HG02852 (cell line): ENCODE measurements around the gene MX1.

Experiments
- ATAC-seq: cut with Tn5 transposase; IDR thresholded peaks from one replicate; pipeline ENCODE4 v1.9.1; 2021; ENCODE audit warnings: mild to moderate bottlenecking, moderate library complexity; ENCODE audit not compliant: unreplicated experiment

MX1 gene

DNA sequence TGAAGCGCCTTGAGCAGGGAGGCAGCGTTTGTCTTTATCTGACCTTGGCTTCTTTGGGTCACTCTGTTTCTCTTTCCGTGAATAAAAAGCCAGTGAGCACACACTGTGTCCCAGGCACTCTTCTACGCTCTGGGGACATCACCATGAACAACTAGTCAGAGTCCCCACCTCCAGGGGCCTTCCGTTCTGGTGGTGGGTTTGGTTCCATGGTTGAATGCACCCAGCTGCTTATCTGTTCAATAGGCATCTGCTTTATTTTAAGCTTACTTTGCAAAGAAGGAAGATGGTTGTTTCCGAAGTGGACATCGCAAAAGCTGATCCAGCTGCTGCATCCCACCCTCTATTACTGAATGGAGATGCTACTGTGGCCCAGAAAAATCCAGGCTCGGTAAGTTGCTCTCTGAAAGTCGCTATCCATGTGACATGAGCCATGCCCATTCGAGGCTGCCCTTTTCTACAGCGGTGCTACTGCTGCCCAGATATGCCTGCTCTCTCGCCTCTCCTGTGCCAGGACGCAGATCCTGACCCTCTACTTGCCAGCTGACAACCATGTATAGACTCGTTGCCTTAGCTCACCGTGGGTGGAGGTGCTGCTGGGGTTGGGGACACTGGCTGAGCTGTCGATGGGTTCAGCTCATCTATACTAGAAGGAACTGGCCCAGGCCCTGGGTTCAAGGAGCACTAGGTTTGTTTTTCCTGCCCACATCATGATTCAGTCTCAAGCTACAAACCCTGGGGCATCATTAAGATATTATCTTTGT, 5.9 kb downstream of the MX1 start:
- ATAC-seq: peak; percentile 90

DNA sequence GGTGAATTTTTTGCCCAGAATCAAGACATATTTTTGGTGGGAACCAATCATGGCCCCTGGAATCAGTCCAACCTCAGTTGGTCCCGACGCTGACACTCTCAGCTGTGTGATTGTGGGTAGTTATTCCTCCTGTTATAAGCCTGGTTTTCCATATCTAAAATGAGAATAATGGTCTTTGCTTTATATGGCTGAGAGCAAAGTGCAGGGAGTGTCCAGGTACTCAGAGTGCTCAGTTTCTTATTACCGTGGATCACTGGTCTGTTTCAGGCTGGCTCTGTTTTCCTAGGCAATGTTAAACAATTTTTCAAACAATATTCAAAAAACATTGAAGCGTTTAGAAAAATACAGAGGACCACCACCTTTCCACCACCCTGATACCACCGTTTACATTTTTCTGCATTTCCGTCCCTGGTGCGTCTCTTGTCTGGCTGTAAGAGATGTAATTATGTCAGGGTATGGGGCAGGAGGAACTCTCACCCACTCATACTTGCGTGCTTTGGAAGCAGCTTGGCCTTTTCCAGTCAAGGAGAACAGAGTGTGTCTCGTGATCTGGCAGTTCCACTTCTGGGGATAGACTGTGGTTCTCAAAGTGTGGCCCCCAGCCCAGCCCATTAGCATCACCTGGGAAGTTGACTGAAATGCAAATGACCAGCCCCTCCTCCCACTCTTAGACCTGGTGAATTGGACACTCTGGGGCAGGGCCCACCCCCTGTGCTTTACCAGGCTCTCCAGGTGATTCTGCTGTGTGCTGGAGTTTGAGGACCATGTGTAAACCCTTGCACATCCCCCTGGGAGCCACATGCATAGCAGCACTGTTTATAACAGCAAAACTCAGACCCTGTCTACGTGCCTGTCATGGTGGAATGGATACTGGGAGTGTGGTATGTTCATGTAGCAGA, 6.8 kb downstream of the MX1 start:
- no peak for ATAC-seq

DNA sequence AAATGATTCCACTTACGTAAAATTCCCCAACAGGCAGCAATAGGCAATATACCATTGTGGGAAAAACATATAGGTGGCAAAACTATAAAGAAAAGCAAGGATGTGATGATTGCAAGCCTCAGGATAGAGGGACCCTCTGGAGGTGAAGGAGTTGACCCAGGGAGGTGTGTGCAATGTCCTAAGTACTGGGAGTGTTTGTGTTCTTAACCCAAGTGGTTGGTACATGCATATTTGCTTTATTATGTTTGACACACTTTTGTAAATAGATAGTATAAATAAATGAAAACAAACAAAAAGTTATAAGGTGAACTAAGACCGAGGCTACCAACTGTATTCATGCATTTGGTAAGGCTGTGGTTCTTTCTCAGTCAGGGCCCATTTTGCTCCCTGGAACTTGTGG, 7.5 kb downstream of the MX1 start:
- no peak for ATAC-seq

DNA sequence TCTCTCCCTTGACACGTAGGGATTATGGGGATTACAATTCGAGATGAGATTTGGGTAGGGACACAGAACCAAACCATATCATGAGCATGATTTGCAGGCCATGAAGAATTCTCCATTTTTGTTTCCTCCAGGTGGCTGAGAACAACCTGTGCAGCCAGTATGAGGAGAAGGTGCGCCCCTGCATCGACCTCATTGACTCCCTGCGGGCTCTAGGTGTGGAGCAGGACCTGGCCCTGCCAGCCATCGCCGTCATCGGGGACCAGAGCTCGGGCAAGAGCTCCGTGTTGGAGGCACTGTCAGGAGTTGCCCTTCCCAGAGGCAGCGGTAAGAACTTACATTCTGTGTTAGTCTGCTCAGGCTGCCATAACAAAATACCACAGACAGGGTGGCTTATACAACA, 9.7 kb downstream of the MX1 start:
- no peak for ATAC-seq

DNA sequence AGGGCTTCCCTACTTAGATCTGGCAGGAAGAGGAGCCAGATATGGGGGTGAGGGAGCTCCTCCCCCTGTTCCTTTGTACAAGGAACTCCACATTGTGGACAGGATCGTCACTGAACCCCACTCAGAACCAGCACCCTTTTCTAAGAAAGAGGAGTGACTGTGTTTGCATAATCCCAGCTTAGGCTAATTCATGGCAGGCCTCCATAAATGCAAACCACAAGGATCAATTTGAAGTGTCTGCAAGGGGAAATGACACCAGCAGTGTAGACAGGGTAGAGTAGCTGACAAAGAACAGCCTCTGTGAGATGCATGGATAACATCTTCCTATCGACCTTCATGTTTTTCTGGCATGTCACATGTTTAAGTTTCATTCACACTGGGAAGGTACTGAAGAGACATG, 11.7 kb downstream of the MX1 start:
- ATAC-seq: no peak

DNA sequence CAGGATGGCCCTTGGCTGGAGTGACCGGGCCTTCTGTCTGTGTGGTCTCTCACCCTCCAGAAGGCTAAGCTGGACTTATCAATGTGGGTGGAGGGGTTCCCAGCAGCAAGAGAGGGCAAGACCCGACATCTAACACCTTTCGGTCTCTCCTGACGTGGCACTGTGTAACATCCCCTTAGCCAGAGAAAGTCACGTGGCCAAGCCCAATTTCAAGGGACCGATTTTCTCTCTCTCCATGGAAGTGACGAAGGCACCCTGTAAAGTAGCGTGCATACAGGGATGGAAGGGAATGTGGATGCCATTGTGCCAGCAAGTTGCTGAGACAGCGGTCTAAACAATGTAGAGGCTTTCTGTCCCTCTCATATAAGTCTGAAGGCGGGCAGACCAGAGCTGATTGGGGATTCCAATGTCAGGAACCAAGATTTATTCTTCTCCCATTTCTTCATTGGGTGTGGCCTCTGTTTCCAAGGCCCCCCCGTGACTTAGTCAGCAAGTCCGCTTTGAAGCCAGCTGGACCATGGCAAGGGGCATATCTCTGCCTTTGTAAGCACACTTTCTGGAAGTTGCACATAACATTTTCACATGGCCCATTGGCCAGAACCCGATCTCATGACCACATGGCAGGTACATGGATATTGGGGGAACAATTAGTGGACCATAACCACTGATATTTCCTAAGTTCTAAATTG, 12.5 kb downstream of the MX1 start:
- ATAC-seq: no peak

DNA sequence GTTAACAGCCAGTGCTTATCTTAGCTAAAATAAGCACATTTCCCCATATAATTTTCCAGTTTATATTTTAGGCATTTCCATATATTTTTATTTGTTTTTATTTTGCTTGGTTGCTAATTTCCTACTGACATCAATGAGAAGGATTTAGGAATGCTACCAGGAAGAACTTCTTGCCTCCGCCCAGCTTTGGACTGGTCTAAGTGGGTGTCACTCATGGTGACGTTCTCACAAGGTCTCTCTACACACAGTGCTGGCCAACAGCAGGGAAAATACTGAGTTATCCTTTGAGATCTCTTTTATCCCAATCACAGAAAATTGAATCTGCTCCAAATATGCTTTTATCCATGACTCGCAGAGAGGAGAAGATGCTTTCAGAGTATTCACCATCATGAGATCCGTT, 13.2 kb downstream of the MX1 start:
- ATAC-seq: no peak

DNA sequence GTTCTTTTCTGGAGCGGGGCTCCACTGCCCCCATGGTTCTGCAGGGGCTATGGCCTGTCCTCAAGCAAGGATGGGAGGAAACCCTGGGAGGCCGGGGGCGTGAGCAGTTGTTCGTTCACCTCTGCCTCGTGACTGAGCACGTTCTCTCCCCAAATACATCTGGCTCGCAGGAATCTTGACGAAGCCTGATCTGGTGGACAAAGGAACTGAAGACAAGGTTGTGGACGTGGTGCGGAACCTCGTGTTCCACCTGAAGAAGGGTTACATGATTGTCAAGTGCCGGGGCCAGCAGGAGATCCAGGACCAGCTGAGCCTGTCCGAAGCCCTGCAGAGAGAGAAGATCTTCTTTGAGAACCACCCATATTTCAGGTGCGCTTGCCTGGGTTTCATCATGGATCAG, 15.5 kb downstream of the MX1 start:
- no peak for ATAC-seq

DNA sequence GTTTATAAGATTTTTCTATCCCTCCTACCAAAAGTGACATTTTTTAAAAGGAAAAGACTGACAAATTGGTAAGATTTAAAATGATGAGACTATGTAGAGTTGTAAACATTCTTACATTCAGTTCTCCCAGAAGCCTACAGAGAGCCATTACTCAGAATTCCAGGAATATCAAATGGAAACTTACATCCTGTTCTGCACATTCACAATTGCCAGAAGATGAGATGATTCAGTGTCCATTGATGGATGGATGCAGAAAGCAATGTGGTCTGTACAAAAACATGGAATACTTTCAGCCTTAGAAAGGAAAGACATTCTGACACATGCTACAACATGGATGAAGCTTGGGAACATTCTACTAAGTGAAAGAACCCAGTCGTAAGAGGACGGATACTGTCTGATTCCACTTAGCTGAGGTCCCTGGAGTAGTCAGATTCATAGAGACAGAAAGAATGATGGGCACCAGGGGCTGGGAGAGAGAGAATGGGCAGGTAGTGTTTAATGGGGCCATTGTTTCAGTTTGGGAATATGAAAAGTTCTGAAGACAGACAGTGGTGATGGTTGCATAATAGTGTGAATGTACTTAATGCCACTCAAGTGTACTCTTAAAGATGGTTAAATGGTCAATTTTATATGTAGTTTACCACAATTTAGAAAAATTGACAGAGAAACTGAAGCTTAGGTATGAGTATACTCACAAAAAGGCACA, 16.6 kb downstream of the MX1 start:
- no peak for ATAC-seq

DNA sequence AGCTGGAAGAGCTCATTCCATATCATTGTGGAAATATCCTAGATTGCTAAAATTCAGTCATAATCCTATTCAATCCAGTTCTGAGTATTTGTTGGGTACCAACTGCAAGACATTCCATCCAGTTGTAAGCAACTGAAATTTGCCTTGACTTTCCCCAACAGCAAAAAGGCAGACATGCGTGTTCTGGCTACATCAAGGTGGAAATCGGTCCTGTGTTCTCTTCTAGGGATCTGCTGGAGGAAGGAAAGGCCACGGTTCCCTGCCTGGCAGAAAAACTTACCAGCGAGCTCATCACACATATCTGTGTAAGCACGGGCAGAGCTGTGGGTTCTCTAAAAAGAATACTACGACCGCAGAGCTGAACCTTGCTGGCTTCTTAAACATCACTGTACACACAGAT, 17.5 kb downstream of the MX1 start:
- ATAC-seq: no peak

DNA sequence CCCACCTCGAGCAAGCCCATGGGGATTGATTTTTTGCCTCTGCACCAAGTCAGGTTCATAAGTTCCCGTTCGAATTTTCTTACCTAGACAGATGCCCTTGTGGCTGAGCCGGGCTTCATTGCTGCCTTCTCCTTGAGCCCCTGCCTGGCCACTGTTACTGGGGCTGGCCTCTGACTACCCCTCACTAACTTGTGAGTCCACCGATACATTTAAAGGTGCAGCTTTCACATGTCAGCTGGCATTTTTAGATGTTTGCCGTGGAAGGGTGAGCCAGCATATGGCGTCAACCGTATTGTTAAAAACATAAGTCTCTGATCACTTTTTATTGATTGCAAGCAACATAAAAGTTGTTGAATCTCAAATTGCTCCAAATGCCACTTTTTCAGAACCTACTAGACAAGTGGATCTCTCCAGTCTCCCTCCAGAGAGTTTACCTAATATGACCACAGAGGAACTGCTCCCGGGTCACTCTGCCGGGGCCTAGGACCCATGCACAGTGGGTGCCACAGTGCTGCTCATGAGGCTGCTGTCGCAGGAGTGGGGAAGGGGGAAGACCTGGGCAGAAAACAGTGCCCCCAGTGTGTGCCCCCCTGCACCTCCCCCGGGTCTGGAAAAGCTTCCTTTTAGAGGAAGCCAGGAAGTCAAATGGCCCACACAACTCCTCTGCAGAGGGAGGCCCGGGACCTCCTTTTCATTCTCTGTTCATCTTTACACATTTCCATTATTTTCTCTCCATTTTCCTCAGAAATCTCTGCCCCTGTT, 18.8 kb downstream of the MX1 start:
- no peak for ATAC-seq

DNA sequence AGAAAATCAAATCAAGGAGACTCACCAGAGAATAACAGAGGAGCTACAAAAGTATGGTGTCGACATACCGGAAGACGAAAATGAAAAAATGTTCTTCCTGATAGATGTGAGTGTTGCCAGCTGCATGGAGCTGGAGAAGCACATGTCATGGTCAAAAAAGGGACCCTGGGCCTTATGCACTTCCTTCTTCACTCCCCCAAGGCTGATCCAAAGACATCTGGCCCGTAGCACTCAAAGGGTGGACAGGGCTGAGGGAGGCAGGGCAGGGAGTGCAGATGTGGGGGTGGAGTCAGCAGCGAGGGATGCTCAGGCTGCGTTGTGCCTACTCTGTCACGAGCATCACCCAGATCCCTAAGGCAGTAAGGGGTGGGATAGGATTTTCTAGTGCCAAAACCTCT, 19.4 kb downstream of the MX1 start:
- no peak for ATAC-seq

DNA sequence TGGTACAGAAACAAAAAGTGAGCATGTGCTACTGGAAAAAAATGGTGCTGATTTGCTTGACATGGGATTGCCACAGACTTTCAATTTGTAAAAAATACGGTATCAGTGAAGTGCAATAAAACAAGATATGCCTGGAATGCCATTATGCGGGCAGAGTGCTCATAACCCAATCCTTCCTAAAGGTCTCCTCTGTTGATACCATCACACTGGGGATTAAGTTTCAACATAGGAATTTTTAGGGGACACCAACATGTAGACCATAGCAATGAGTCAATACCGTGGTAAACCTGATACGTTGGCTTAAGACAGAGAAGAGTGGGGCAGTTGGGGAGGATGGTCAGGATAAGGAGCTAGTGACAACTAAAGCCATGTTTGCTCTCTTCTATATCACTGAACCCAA, 20.5 kb downstream of the MX1 start:
- ATAC-seq: no peak

DNA sequence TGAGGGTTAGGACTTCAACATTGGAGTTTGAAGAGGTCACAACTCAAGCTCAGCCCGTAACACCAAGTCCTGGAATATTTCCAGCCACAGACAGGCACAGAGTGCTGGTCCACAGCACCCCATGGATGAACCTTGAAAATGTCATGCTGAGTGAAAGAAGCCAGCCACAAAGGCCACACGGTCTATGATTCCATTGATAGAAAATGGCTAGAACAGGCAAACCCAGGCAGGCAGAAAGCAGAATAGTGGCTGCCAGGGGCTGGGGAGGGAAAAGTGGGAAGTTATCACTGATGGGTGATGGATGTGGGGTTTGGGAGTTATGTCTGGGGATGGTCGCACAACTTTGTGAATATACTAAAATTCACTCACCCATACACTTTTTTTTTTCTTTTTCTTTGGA, 21.3 kb downstream of the MX1 start:
- no peak for ATAC-seq

DNA sequence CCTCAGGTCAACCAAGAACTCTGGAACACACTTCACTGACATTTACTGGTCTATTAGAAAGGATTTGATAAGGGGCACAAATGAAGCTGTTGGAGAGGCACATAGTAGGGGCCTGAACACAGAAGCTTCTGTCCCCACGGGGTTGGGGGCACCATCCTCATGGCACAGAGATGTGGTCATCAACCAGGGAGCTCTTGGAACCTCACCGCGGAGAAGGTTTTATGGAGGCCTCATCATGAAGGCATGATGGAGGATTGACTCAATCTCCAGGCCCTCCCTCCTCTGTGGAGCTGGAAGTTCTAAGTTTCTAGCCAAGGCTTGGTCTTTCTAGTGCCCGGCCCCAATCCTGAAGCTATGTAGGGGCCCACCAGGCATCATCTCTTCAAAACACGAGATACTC, 23.6 kb downstream of the MX1 start:
- ATAC-seq: no peak

DNA sequence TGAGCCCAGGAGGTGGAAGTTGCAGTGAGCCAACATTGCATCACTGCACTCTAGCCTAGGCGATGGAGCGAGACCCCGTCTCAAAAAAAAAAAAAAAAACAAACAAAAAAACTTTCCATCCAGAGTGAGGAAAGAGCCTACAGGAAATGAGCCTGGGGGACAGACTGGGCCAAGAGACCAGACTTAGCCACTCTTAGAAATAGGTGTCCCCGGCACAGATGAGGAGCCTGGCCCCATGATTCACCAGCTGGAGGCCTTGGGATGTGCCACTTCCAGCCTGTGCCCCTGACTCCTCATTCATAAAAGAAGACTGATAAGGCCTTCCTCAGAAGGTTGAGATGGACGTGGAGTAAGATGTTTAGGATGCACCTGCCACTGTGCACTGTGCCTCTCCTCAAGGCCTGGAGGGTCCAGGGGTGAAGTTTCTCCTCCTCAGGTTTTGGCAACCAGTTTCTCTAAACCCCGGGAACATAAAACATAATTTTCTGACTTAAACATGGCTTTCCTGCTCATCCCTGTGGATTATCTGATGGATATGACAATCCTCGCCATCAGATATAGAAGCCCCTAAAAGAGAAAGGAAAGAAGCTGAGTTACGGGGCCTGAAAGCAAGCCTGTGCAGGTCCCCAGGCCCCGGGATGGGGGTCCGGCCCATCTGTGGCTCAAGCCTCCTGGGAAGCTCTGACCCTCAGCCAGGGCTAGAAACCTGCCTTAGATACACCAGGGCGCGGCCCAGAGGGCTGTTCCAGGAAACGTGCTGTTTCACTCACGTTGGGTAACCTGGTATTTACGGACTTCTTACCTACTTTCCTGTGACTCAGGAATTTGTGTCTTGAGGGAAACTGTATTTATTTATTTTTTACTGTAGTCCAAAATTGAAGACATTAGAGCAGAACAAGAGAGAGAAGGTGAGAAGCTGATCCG, 26.0 kb downstream of the MX1 start:
- ATAC-seq: no peak

DNA sequence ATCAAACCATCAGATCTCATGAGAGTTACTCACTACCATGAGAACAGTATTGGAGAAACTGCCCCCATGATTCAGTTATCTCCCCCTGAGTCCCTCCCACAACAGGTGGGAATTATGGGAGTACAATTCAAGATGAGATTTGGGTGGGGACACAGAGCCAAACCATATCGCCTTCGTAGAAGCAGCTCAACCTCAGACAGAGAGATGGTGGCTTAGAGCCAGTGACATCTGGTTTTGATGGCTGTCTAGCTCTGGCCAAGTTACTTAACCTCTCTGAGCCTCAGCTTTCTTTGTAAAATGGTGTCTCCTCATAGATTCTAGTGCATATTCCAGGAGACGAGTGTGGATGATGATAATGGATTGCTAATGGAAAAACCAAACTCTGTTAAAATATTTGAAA, 27.2 kb downstream of the MX1 start:
- no peak for ATAC-seq

DNA sequence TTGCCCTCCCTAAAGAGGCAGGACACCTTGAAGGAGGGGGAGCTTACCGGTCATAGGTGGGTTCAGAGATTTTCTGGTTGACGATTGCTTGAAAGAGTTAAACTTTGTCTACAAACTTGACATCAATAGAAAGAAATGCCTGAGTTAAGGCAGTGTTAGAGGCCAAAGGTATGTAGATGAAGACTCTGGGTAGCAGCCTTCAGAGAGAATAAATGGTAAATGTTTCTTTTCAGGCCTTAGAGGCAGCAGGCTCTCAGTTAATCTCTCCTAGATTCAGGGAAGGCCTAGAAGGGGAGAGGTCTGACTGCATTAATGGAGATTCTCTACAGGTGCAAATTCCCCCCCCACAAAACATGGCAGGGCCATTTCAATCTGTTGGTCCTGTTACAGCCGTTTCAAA, 27.7 kb downstream of the MX1 start:
- no peak for ATAC-seq

DNA sequence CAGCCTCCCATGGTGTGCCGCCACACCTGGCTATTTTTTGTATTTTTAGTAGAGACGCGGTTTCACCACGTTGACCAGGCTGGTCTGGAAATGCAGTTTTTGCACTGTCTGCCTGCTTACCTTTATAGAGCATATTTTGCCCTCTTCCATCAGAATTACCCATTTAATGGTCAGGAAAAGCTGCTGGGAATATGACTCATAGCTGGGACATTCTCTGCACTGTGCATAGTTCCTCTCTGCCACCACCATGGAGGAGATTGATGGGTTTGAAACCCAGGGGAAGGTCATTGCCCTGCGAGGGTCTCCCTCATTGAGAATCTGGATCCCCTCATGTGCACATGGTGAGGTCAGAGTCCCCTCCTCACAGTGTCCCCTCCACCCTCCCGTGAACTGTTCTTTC, 32.1 kb downstream of the MX1 start:
- ATAC-seq: no peak
